SK-N-MC (cell line): ENCODE results near the gene CUTC.

ENCODE experiments used
- EZH2 ChIP-seq: fragments of 200-600 bp; sonication (generic); IDR thresholded peaks from one replicate; pipeline ENCODE4 v1.6.1; 2017; ENCODE audit warnings: antibody characterized with exemption
- FOXP2 ChIP-seq: optimal IDR thresholded peaks from 2 replicates; pipeline ENCODE3; 2011; ENCODE audit warnings: mild to moderate bottlenecking, moderate library complexity; ENCODE audit not compliant: insufficient read depth; ENCODE audit errors: extremely low read length, control extremely low read depth
- POLR2AphosphoS5 ChIP-seq: IDR thresholded peaks from 2 replicates; pipeline ENCODE4 v1.6.1; 2012; ENCODE audit warnings: mild to moderate bottlenecking, low read depth, low read length, borderline replicate concordance

- TF ChIP-seq POLR2AphosphoS5 (no peak), EZH2 (no peak), FOXP2 (no peak)
These were observed 16.9 kb downstream of the CUTC start for GRCh38 chr10:99748823-99749451.
